ENCODE results near the gene GALP. TPM values are rescaled to one million over a fixed set of nuclear protein-coding genes. Genes with fewer than 3 reads are reported as not detected.
"Not testable (repeated sequence)": the region's sequence is repeated elsewhere in the genome, so short reads cannot be mapped to it uniquely, and the experiment has no call there.

GALP gene
- total RNA-seq, 1 experiment from 2014 or later: not detected

DNA sequence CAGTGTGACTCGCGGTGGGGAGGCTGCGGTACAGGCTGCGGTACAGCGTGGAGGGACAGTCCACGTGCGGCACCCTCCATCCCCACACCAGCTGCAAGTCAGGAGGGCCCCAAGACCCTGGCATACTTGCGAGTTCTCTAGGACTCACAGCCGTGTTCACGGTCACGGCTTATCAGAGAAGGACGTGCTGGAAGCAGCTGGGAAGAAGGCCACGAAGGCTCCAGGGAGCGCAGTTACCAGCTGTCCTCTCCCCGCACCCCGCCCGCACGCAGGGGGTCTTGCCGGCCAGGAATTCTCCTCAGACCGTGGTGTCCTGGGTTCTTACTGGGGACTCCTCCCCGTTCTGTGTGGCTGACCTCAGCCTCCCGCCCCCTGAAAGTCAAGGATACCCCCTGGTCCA, 28.5 kb upstream of the GALP start:
- peaks cover 6% of the 10 kb centered on the region for H3K4me1 ChIP-seq (ENCODE audit: insufficient read depth, low read length)
- no peak overlapping the region for H3K27ac ChIP-seq (ENCODE audit: low read length)
- H3K4me2 ChIP-seq (ENCODE audit: low read length): no peak overlapping the region
- no peaks in the 10 kb centered on the region for H3K9me2 ChIP-seq (replicated peaks; ENCODE audit: low read length)
- intact Hi-C loops (cut with micrococcal nuclease): no loop called here
- no peak overlapping the region for H2AFZ ChIP-seq (ENCODE audit: low read length)
- ChIA-PET POLR2A (ENCODE audit: unreplicated experiment) (no interaction called here), CTCF (no interaction called here)
- H4K20me1 ChIP-seq (ENCODE audit: low read length): no peaks in the 10 kb centered on the region
- no peak overlapping the region for H3K9ac ChIP-seq (ENCODE audit: low read length)
- H3F3A ChIP-seq (ENCODE audit: low read length, unreplicated experiment): no peaks in the 10 kb centered on the region
- DNase-seq (no peak), ATAC-seq (no peak)
- no TSS peak for BruUV-seq (replicated peaks)
- H3K79me2 ChIP-seq (ENCODE audit: low read length): peaks cover 51% of the 10 kb centered on the region
- H3K9me3 ChIP-seq (ENCODE audit: low read length): no peaks in the 10 kb centered on the region
- no peak for TF ChIP-seq EZH2phosphoT487 (IDR thresholded peaks at IDR 0.05; ENCODE audit: borderline replicate concordance, low read length)
- TF ChIP-seq, protein P1, sequence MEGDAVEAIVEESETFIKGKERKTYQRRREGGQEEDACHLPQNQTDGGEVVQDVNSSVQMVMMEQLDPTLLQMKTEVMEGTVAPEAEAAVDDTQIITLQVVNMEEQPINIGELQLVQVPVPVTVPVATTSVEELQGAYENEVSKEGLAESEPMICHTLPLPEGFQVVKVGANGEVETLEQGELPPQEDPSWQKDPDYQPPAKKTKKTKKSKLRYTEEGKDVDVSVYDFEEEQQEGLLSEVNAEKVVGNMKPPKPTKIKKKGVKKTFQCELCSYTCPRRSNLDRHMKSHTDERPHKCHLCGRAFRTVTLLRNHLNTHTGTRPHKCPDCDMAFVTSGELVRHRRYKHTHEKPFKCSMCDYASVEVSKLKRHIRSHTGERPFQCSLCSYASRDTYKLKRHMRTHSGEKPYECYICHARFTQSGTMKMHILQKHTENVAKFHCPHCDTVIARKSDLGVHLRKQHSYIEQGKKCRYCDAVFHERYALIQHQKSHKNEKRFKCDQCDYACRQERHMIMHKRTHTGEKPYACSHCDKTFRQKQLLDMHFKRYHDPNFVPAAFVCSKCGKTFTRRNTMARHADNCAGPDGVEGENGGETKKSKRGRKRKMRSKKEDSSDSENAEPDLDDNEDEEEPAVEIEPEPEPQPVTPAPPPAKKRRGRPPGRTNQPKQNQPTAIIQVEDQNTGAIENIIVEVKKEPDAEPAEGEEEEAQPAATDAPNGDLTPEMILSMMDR (conservative IDR thresholded peaks at IDR 0.05; ENCODE audit: low read depth, low read length): no peak
- no peak for TF ChIP-seq EZH2 (IDR thresholded peaks at IDR 0.05; ENCODE audit: low read length, unreplicated experiment)
- H3K36me3 ChIP-seq (ENCODE audit: low read depth, low read length): peaks cover 4% of the 10 kb centered on the region; the same call in 1 of the 2 replicates
- H3K4me3 ChIP-seq (ENCODE audit: low read length): no peak overlapping the region
- H3K27me3 ChIP-seq (ENCODE audit: low read length): no peaks in the 10 kb centered on the region

DNA sequence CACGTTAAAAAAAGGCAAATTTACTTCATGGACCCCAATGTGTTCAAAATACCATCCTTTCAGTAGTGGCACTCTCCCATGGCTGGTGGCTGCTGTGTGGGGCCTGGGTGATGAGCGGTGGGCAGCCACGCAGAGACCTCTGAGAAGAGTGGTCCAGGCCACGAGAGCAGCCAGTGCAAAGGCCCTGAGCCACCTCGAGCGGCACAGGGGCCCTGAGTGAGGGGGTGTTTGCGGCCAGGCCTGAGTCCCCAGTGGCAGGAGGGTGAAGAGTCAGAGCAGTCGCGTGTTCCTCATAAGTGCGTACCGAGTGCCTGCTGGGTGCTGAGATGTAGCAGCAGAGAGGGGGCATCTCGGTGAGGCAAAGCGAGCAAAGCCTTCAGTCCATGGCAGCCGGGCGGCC, 27.7 kb upstream of the GALP start:
- H3K9me2 ChIP-seq (replicated peaks; ENCODE audit: low read length): no peaks in the 10 kb centered on the region
- DNase-seq (no peak), ATAC-seq (no peak)
- no peak overlapping the region for H3K27ac ChIP-seq (ENCODE audit: low read length)
- H3K9me3 ChIP-seq (ENCODE audit: low read length): no peaks in the 10 kb centered on the region
- no peaks in the 10 kb centered on the region for H3F3A ChIP-seq (ENCODE audit: low read length, unreplicated experiment)
- H3K27me3 ChIP-seq (ENCODE audit: low read length): no peaks in the 10 kb centered on the region
- H3K9ac ChIP-seq (ENCODE audit: low read length): no peak overlapping the region
- POLR2A ChIA-PET (ENCODE audit: unreplicated experiment): no interaction called here
- 0 out of 2 replicates have a peak, but pooled peaks cover 3% of the 10 kb centered on the region for H4K20me1 ChIP-seq (ENCODE audit: low read length)
- H3K36me3 ChIP-seq (ENCODE audit: low read depth, low read length): peaks cover 4% of the 10 kb centered on the region; the same call in 1 of the 2 replicates
- TF ChIP-seq EZH2phosphoT487 (IDR thresholded peaks at IDR 0.05; ENCODE audit: borderline replicate concordance, low read length): no peak
- TF ChIP-seq EZH2 (IDR thresholded peaks at IDR 0.05; ENCODE audit: low read length, unreplicated experiment): no peak
- TF ChIP-seq, protein P1 (conservative IDR thresholded peaks at IDR 0.05; ENCODE audit: low read depth, low read length): no peak
- CTCF ChIA-PET: no interaction called here
- H3K4me2 ChIP-seq (ENCODE audit: low read length): no peak overlapping the region
- no TSS peak for BruUV-seq (replicated peaks)
- intact Hi-C loops (cut with micrococcal nuclease): no loop called here
- H2AFZ ChIP-seq (ENCODE audit: low read length): no peak overlapping the region
- H3K79me2 ChIP-seq (ENCODE audit: low read length): peaks cover 49% of the 10 kb centered on the region
- no peak overlapping the region for H3K4me3 ChIP-seq (ENCODE audit: low read length)
- H3K4me1 ChIP-seq (ENCODE audit: insufficient read depth, low read length): no peaks in the 10 kb centered on the region

DNA sequence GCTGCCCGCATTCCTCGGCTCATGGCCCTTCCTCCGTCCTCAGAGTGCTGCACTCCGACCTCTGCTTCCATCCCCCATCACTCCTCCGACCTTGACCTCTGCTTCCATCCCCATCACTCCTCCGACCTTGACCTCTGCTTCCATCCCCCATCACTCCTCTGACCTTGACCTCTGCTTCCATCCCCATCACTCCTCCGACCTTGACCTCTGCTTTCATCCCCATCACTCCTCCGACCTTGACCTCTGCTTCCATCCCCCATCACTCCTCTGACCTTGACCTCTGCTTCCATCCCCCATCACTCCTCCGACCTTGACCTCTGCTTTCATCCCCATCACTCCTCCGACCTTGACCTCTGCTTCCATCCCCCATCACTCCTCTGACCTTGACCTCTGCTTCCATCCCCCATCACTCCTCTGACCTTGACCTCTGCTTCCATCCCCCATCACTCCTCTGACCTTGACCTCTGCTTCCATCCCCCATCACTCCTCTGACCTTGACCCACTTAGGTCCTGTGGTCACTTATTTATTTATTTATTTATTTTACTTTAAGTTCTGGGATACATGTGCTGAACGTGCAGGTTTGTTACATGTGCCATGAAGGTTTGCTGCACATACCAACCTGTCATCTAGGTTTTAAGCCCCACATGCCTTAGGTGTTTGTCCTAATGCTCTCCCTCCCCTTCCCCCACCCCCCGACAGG, 26.7 kb upstream of the GALP start:
- H2AFZ ChIP-seq (ENCODE audit: low read length); DNase-seq; intact Hi-C loops (cut with micrococcal nuclease); H4K20me1 ChIP-seq (ENCODE audit: low read length); BruUV-seq (replicated peaks); H3K9me2 ChIP-seq (replicated peaks; ENCODE audit: low read length); H3K4me1 ChIP-seq (ENCODE audit: insufficient read depth, low read length); H3K9ac ChIP-seq (ENCODE audit: low read length); H3K27me3 ChIP-seq (ENCODE audit: low read length); CTCF ChIA-PET; H3K4me2 ChIP-seq (ENCODE audit: low read length); H3K9me3 ChIP-seq (ENCODE audit: low read length); H3K4me3 ChIP-seq (ENCODE audit: low read length); ATAC-seq; H3F3A ChIP-seq (ENCODE audit: low read length, unreplicated experiment); H3K27ac ChIP-seq (ENCODE audit: low read length); POLR2A ChIA-PET (ENCODE audit: unreplicated experiment); H3K36me3 ChIP-seq (ENCODE audit: low read depth, low read length): not testable (repeated sequence)
- H3K79me2 ChIP-seq (ENCODE audit: low read length): peaks cover 39% of the 10 kb centered on the region
